SU-DHL-6 (cell line): ENCODE results near the gene TUBA3E.

Experiments used
- CTCF ChIP-seq: fragments of 200-600 bp; sonication (generic); IDR thresholded peaks from one replicate; pipeline ENCODE4 v1.5.1; 2017; ENCODE audit warnings: antibody characterized with exemption, mild to moderate bottlenecking, low read length, moderate library complexity; ENCODE audit not compliant: insufficient read depth, poor library complexity, severe bottlenecking
- EZH2phosphoT487 ChIP-seq: fragments of 200-600 bp; sonication (generic), shearing (Covaris generic); conservative IDR thresholded peaks from 2 replicates; pipeline ENCODE4 v1.6.1; 2018; ENCODE audit warnings: mild to moderate bottlenecking, antibody characterized with exemption, low read length, moderate library complexity, mixed read lengths

GRCh38 chr2:130162968-130163367, 35.3 kb downstream of the TUBA3E start:
- TF ChIP-seq CTCF (no peak), EZH2phosphoT487 (no peak)
